ENCODE data around the gene KCTD21. TPM values are rescaled to one million over a fixed set of nuclear protein-coding genes. Genes with fewer than 3 reads are reported as not detected.

The KCTD21 gene
- total and polyA plus RNA-seq, 10 of the 15 experiments (the other 5 are each of a cell fraction or from before 2014, with no cell fraction given): 0.63 to 5.4 (median 3.6) TPM

DNA sequence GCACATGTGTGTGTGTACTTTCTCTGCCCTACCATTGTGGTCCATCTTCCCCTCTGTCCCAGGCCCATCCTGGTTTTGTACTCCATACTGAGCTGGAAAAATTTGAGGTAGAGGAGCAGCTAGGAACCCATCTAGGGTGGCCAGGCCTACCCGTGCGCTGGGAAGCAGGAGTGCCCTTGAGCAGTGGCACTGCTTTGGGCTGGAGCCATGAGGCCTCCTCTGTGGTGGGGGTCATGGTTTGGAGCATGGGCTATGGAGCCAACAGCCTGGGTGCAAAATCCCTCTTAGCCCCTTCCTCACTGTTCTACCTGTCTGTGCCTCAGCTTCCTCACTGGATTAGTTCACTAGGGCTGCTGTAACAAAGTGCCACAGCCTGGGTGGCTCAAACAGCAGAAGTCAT is 27.1 kb downstream of the KCTD21 start:
- Histone ChIP-seq H2AFZ (ENCODE audit: control insufficient read depth, low read depth, low read length) (no peak overlapping the region), H3K9me3 (replicated peaks; ENCODE audit: control insufficient read depth, insufficient read depth, low read length) (no peaks in the 10 kb centered on the region), H3K4me2 (ENCODE audit: control insufficient read depth, insufficient read depth) (no peak overlapping the region), H3K36me3 (ENCODE audit: control insufficient read depth in 2 of 2, insufficient read depth in 2 of 2, low read length in 1 of 2) (no peaks in the 10 kb centered on the region), H4K20me1 (ENCODE audit: control insufficient read depth, insufficient read depth) (no peaks in the 10 kb centered on the region), H3K27ac (ENCODE audit: control insufficient read depth, insufficient read depth) (no peak overlapping the region), H3K9ac (ENCODE audit: control insufficient read depth, insufficient read depth, low read length) (no peak overlapping the region), H3K79me2 (ENCODE audit: control insufficient read depth, insufficient read depth, low read length) (no peaks in the 10 kb centered on the region), H3K4me3 (no peak overlapping the region), H3K27me3 (replicated peaks in 1 of 2; ENCODE audit: control insufficient read depth in 2 of 2, insufficient read depth in 2 of 2, low read length in 1 of 2) (no peaks in the 10 kb centered on the region), H3K4me1 (ENCODE audit: control insufficient read depth, insufficient read depth, low read length) (no peaks in the 10 kb centered on the region)
- FAIRE-seq (no peak), DNase-seq (ENCODE audit: low read depth, low spot score) (no peak), ATAC-seq (no peak)
- in situ Hi-C loops (cut with MboI): no loop called here
- CTCF ChIA-PET: no interaction called here
- no peak for TF ChIP-seq SREBF1 (IDR thresholded peaks at IDR 0.05; ENCODE audit: low read length)
- TF ChIP-seq MYC (IDR thresholded peaks at IDR 0.05; ENCODE audit: insufficient read depth, insufficient read length, insufficient replicate concordance, low read length, severe bottlenecking): no peak
- TF ChIP-seq BACH1 (IDR thresholded peaks at IDR 0.05; ENCODE audit: borderline replicate concordance): no peak
- TF ChIP-seq CBFB (IDR thresholded peaks at IDR 0.05; ENCODE audit: low read depth): no peak
- TF ChIP-seq POU2F2 (IDR thresholded peaks at IDR 0.05; ENCODE audit: borderline replicate concordance, low read depth, low read length): no peak
- no peak for TF ChIP-seq BCL11A (IDR thresholded peaks at IDR 0.05; ENCODE audit: low read depth, low read length)
- no peak for TF ChIP-seq EED (IDR thresholded peaks at IDR 0.05; ENCODE audit: low read depth)
- TF ChIP-seq CREM (IDR thresholded peaks at IDR 0.05; ENCODE audit: low read depth): no peak
- TF ChIP-seq, protein P1, sequence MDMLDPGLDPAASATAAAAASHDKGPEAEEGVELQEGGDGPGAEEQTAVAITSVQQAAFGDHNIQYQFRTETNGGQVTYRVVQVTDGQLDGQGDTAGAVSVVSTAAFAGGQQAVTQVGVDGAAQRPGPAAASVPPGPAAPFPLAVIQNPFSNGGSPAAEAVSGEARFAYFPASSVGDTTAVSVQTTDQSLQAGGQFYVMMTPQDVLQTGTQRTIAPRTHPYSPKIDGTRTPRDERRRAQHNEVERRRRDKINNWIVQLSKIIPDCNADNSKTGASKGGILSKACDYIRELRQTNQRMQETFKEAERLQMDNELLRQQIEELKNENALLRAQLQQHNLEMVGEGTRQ (IDR thresholded peaks at IDR 0.05; ENCODE audit: borderline replicate concordance, low read depth, low read length): no peak
- TF ChIP-seq RAD21 (IDR thresholded peaks at IDR 0.05; ENCODE audit: insufficient read depth, low read depth, low read length): no peak
- TF ChIP-seq HDGF (IDR thresholded peaks at IDR 0.05): no peak
- TF ChIP-seq, protein P2, sequence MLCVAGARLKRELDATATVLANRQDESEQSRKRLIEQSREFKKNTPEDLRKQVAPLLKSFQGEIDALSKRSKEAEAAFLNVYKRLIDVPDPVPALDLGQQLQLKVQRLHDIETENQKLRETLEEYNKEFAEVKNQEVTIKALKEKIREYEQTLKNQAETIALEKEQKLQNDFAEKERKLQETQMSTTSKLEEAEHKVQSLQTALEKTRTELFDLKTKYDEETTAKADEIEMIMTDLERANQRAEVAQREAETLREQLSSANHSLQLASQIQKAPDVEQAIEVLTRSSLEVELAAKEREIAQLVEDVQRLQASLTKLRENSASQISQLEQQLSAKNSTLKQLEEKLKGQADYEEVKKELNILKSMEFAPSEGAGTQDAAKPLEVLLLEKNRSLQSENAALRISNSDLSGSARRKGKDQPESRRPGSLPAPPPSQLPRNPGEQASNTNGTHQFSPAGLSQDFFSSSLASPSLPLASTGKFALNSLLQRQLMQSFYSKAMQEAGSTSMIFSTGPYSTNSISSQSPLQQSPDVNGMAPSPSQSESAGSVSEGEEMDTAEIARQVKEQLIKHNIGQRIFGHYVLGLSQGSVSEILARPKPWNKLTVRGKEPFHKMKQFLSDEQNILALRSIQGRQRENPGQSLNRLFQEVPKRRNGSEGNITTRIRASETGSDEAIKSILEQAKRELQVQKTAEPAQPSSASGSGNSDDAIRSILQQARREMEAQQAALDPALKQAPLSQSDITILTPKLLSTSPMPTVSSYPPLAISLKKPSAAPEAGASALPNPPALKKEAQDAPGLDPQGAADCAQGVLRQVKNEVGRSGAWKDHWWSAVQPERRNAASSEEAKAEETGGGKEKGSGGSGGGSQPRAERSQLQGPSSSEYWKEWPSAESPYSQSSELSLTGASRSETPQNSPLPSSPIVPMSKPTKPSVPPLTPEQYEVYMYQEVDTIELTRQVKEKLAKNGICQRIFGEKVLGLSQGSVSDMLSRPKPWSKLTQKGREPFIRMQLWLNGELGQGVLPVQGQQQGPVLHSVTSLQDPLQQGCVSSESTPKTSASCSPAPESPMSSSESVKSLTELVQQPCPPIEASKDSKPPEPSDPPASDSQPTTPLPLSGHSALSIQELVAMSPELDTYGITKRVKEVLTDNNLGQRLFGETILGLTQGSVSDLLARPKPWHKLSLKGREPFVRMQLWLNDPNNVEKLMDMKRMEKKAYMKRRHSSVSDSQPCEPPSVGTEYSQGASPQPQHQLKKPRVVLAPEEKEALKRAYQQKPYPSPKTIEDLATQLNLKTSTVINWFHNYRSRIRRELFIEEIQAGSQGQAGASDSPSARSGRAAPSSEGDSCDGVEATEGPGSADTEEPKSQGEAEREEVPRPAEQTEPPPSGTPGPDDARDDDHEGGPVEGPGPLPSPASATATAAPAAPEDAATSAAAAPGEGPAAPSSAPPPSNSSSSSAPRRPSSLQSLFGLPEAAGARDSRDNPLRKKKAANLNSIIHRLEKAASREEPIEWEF (IDR thresholded peaks at IDR 0.05; ENCODE audit: insufficient replicate concordance, low read depth, low read length): no peak
- no peak for TF ChIP-seq NR2C1 (IDR thresholded peaks at IDR 0.05)
- no peak for TF ChIP-seq CREB1 (IDR thresholded peaks at IDR 0.05; ENCODE audit: low read depth)
- no peak for TF ChIP-seq POLR2AphosphoS5 (IDR thresholded peaks at IDR 0.05; ENCODE audit: low read length)
- TF ChIP-seq ETV6 (conservative IDR thresholded peaks at IDR 0.05 in 1 of 2, IDR thresholded peaks at IDR 0.05 in 1 of 2; ENCODE audit: borderline replicate concordance in 1 of 2, low read depth in 1 of 2): no peak
- 92% methylated on average over 2 of the region's 2 CpGs for WGBS (ENCODE audit: insufficient coverage, insufficient replicate concordance, low lambda C conversion rate, missing lambda C conversion rate)
- no TSS peak for BruUV-seq (replicated peaks)
- intact Hi-C loops (cut with micrococcal nuclease; ENCODE audit: unreplicated experiment): no loop called here
- RAD21 ChIA-PET (ENCODE audit: unreplicated experiment): no interaction called here
- POLR2A ChIA-PET: no interaction called here
- SMC1A ChIA-PET (ENCODE audit: uncharacterized antibody, unreplicated experiment): no interaction called here

Data from GM12878 (cell line).